GM18907 (cell line): Measurements from ENCODE around the gene NMNAT2.

ENCODE experiments used
- ATAC-seq: cut with Tn5 transposase; IDR thresholded peaks from one replicate; pipeline ENCODE4 v1.9.1; 2021; ENCODE audit warnings: mild to moderate bottlenecking, moderate library complexity; ENCODE audit not compliant: unreplicated experiment

NMNAT2 gene

GRCh38 chr1:183368213-183369108 is 49.7 kb downstream of the NMNAT2 start:
- no peak for ATAC-seq

DNA sequence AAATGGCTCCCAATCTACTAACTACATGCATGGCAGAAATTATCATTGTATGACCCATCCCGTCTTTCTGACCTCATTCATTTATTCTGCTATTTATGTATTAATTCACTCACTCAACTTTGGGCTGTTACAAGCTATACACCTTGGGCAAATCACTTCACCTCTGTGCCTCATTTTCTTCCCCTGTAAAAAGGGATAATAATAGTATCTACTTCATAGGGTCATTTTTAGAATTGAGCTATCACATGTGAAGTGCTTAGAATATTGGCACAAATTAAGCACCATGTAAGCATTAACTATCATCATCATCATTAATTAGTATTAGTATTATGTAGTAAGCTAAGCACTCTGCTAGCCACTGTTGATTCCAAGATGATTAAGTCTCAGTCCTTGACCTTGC is 52.1 kb downstream of the NMNAT2 start:
- no peak for ATAC-seq

GRCh38 chr1:183365676-183366075 is 52.5 kb downstream of the NMNAT2 start:
- no peak for ATAC-seq

DNA sequence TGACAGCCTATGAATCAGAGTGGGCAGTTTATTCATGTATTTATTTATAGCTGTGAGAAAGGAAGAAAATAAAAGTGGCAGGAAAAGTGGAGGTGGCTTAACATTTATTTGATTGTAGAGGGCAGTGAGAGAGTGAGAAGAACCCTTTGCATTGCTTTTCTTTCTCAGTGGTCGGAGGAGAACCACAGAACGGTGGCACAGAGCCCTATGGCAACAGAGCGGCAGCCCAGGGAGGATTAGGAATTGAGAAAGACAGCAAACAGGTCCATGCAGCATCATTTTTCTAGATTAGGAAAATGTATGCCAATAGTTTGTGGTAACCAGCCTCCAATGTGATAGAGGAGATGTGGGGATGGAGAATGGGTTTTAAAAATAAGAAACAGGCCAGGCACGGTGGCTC is 53.1 kb downstream of the NMNAT2 start:
- ATAC-seq: no peak

DNA sequence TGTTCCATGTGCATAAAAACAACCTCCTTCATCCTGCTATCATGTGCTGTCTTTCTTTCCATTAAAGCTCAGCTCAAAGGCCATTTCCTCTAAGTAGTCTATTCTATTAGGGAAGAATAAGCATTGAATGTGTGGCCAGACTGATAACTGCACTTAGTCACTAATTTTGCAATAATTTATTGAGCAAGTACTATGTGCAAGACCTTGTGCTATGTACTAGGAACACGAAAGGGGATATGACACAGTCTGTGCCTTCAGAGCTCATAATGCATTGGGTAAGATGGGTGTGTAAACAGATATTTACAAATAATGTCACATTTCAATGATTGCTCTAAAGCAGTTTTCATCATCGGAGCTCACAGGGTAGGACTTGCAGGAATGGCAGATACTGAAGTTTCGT is 54.2 kb downstream of the NMNAT2 start:
- ATAC-seq: no peak

DNA sequence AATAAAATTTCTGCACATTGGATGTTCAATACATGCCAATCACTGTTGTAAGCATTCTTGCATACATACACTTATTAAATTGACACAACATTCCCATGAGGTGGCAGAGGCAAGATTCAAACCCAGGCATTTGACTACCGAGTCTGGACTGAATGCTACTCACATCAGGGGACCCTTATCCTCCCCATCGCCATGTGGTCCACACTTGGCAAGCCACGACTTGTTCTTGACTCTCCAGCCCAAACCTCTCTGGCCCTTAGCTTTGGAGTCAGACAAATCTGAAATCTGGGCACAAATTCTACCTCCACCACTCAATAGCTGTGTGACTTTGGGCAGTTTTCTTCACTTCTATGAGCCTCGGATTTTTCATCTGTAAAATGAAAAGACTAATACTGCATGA is 57.1 kb downstream of the NMNAT2 start:
- no peak for ATAC-seq

GRCh38 chr1:183360473-183360872 is 57.7 kb downstream of the NMNAT2 start:
- no peak for ATAC-seq

DNA sequence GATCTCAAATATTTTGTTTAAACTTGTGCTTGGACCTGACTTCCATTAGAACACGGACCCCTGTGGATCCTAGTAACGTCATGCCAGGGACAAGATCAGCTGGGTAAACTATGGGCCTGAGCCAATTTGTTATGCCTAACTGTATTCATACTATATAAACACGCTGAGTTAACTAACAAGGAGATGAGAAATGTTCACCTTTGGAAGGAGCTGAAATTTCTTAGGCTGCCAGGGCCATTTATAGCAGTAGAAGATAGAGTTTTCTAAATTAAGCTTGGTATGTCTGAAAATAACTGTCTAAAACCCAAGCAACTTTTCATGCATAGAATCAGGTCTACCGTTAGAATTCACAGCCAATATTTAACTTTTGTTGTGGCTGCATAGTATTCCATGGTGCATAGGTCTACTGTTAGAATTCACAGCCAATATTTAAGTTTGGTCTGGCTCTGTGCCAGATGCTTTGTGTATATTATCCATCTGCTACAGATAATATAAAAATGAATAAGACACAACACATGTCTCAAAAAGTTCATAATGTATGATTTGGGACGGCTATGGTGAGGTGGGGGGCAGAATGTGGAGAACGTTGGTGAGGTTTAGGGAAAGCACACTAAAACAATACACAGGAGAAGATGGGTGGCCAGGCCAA is 61.5 kb downstream of the NMNAT2 start:
- ATAC-seq: no peak

DNA sequence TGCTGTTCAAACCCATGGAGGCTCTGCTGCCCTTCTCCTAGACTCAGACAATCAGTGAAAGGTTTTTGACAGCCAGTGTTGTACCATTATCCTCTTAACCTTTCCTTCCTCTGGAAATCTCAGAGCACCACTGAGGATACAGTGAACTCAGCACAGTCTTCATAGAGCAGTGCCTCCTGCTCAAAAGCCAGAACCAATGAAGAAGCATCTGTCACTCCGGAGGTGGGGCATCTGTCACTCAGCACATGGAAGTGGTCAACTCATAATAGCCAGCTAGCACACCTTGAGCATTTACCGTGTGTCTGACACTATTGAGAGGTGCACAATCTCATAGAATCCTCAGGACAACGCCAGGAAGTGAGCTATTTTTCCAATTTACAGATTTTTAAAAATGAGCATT is 62.4 kb downstream of the NMNAT2 start:
- no peak for ATAC-seq

DNA sequence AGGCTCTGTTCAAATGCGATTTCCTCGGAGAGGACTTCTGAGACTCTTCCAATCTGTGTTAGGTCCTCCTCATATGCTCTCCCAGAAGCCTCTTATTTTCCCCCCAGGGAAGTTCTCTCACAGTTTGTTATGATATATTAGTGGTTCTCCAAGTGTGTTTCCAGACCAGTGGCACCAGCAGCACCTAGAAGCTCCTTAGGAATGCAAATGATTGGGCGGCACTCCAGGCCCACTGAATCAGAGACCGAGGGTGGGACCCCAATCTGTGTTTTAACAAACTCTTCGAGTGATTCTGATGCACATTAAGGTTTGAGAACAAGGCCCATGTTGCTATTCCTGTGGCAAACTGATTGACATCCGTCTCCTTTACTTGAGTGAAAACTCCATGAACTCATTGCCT is 63.0 kb downstream of the NMNAT2 start:
- ATAC-seq: no peak

DNA sequence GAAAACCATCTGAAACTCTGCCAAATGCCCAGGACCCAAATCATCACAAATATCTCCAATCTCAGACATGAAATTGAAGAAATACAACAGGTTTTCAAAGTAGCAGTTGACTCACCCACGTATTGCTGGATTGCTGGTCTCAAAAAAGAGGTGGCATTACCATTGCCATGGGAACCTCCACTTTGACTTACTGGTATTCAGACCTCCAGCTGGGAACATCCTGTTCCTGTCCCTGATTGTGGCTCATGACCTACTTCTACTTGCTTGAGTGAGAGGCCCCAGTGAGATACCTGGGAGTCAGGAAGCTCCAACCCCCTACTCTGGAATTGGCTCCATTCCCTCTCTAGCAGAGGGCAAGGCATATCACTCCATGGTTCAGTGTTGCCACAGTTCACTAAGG is 64.6 kb downstream of the NMNAT2 start:
- ATAC-seq: no peak

- no peak for ATAC-seq
These were observed 68.9 kb downstream of the NMNAT2 start for GRCh38 chr1:183349201-183349711.

GRCh38 chr1:183346276-183346732 is 71.9 kb downstream of the NMNAT2 start:
- ATAC-seq: no peak

- ATAC-seq: no peak
These were observed 78.5 kb downstream of the NMNAT2 start for GRCh38 chr1:183339556-183340167.

- no peak for ATAC-seq
These were observed 87.0 kb downstream of the NMNAT2 start for GRCh38 chr1:183331091-183331742.

- ATAC-seq: no peak
These were observed 87.8 kb downstream of the NMNAT2 start for GRCh38 chr1:183330335-183330734.

GRCh38 chr1:183328371-183328770 is 89.8 kb downstream of the NMNAT2 start:
- ATAC-seq: no peak

- no peak for ATAC-seq
These were observed 90.5 kb downstream of the NMNAT2 start for GRCh38 chr1:183327434-183328290.

DNA sequence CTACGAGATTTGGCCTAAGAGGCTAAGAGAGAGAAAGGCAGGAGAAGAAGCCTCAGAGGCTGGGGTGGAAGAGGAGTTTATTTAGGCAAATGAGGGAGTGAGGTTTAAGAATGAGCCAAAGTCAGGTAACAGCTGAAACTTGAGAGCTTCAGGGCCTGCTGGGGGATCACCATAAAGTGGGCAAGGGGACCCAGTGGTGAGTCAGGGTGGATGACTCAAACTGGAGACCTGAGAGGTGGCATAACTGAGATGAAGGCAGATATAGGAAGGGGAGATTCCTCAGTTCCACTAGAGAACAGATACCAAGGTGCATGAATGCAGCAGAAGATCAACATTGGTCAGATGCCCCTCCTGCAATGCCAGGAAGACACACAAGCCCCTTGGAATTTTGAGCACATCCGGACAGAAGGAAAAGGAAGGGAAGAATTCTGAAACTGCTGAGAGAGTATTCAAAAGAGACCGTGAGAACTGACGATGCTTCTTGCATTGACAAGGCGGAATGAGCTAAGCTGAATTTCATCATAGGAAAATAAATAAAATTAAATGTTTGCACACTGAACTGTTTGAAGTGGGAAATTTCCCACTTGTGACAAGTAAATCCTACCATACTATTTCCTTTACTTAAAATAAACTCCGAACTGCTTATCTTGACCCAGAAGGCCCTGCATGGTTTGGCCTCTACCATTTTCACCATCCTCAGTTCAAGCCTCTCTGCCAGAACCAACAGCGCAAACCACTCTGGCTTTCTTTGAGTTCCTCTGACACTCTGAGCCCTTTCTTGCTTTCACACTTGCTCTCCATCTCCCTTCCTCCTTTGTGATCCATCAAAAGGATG is 94.1 kb downstream of the NMNAT2 start:
- ATAC-seq: no peak
